KMS-11 (cell line): ENCODE data around the gene ALS2CL.

Source experiments
- H2AFZ ChIP-seq: fragments of 200-600 bp; sonication (generic); 2 replicates; pipeline ENCODE4 v1.6.1; 2016; ENCODE audit warnings: antibody characterized with exemption, mixed run types, low read depth
- H3K27ac ChIP-seq: fragments of 200-600 bp; sonication (generic); 2 replicates; pipeline ENCODE4 v1.6.1; 2016; ENCODE audit warnings: mild to moderate bottlenecking, mixed run types
- H3K27me3 ChIP-seq: fragments of 200-600 bp; sonication (generic); 2 replicates; pipeline ENCODE4 v1.6.1; 2017; ENCODE audit warnings: mild to moderate bottlenecking, low read depth, mixed run types, moderate library complexity; ENCODE audit not compliant: insufficient read depth
- H3K36me3 ChIP-seq: fragments of 200-600 bp; sonication (generic); 2 replicates; pipeline ENCODE4 v1.6.1; 2017; ENCODE audit warnings: mild to moderate bottlenecking, mixed run types; ENCODE audit not compliant: insufficient read depth
- H3K4me1 ChIP-seq: fragments of 200-600 bp; sonication (generic); 2 replicates; pipeline ENCODE4 v1.6.1; 2016; ENCODE audit warnings: mild to moderate bottlenecking, low read depth, mixed run types; ENCODE audit not compliant: poor library complexity, severe bottlenecking
- H3K4me2 ChIP-seq: fragments of 200-600 bp; sonication (generic); 2 replicates; pipeline ENCODE4 v1.7.0; 2016; ENCODE audit warnings: mild to moderate bottlenecking, mixed run types
- H3K4me3 ChIP-seq: fragments of 200-600 bp; sonication (generic); IDR thresholded peaks from 2 replicates; pipeline ENCODE4 v1.6.1; 2017; ENCODE audit warnings: low read depth, low read length, mixed read lengths; ENCODE audit not compliant: insufficient read depth
- H3K79me2 ChIP-seq: fragments of 200-600 bp; sonication (generic); 2 replicates; pipeline ENCODE4 v1.6.1; 2016; ENCODE audit warnings: low read depth, mixed run types; ENCODE audit not compliant: insufficient read depth
- H3K9ac ChIP-seq: fragments of 200-600 bp; sonication (generic); 2 replicates; pipeline ENCODE4 v1.6.1; 2016; ENCODE audit warnings: mild to moderate bottlenecking, mixed run types
- H4K20me1 ChIP-seq: fragments of 200-600 bp; sonication (generic); 2 replicates; pipeline ENCODE4 v1.6.1; 2016; ENCODE audit warnings: mild to moderate bottlenecking, mixed run types; ENCODE audit not compliant: insufficient read depth
- TF ChIP-seq, protein P1 (sequence below): fragments of 200-600 bp; sonication (generic); conservative IDR thresholded peaks from 2 replicates; pipeline ENCODE4 v1.6.1; 2017; ENCODE audit warnings: low read depth, mild to moderate bottlenecking, antibody characterized with exemption, low read length, moderate library complexity, mixed read lengths

Gene ALS2CL

GRCh38 chr3:46736006-46736872 lies 42.8 kb upstream of the ALS2CL start:
- H3K4me3 ChIP-seq, result no peak overlapping the region
- H3K27me3 ChIP-seq, result no peaks in the 10 kb centered on the region
- H2AFZ ChIP-seq, result no peak overlapping the region
- H3K4me2 ChIP-seq, result no peak overlapping the region
- H3K27ac ChIP-seq, result no peak overlapping the region
- no peak overlapping the region for H3K9ac ChIP-seq
- H3K36me3 ChIP-seq, result no peaks in the 10 kb centered on the region
- H3K79me2 ChIP-seq, result no peaks in the 10 kb centered on the region
- no peaks in the 10 kb centered on the region for H4K20me1 ChIP-seq
- TF ChIP-seq, protein P1, sequence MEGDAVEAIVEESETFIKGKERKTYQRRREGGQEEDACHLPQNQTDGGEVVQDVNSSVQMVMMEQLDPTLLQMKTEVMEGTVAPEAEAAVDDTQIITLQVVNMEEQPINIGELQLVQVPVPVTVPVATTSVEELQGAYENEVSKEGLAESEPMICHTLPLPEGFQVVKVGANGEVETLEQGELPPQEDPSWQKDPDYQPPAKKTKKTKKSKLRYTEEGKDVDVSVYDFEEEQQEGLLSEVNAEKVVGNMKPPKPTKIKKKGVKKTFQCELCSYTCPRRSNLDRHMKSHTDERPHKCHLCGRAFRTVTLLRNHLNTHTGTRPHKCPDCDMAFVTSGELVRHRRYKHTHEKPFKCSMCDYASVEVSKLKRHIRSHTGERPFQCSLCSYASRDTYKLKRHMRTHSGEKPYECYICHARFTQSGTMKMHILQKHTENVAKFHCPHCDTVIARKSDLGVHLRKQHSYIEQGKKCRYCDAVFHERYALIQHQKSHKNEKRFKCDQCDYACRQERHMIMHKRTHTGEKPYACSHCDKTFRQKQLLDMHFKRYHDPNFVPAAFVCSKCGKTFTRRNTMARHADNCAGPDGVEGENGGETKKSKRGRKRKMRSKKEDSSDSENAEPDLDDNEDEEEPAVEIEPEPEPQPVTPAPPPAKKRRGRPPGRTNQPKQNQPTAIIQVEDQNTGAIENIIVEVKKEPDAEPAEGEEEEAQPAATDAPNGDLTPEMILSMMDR, result no peak
- H3K4me1 ChIP-seq, result no peaks in the 10 kb centered on the region

DNA sequence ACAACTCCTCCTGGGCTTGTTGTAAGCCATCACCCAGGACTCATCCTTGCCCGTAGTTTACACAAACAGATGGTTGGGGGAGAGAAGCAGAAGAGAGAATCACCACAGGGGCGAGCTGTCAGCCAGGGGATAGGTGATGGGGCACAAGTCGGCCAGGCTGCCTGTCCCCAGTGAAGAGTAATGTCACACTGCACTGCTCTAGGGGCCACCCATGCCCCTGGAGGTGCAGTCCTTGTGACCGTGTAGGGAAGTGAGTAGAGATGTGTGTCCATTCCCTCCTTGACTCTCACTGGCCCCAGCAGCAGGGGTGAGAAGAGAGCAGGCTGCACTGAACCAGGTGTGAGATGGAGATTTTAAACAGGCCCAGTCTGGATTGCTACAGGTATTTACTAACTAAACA lies 41.3 kb upstream of the ALS2CL start:
- TF ChIP-seq, protein P1, result no peak
- Histone ChIP-seq H3K4me2 (no peak overlapping the region), H2AFZ (no peak overlapping the region), H3K27ac (no peak overlapping the region), H3K4me1 (no peaks in the 10 kb centered on the region), H3K27me3 (no peaks in the 10 kb centered on the region), H3K36me3 (no peaks in the 10 kb centered on the region), H3K79me2 (no peaks in the 10 kb centered on the region), H4K20me1 (no peaks in the 10 kb centered on the region), H3K9ac (no peak overlapping the region), H3K4me3 (no peak overlapping the region)

DNA sequence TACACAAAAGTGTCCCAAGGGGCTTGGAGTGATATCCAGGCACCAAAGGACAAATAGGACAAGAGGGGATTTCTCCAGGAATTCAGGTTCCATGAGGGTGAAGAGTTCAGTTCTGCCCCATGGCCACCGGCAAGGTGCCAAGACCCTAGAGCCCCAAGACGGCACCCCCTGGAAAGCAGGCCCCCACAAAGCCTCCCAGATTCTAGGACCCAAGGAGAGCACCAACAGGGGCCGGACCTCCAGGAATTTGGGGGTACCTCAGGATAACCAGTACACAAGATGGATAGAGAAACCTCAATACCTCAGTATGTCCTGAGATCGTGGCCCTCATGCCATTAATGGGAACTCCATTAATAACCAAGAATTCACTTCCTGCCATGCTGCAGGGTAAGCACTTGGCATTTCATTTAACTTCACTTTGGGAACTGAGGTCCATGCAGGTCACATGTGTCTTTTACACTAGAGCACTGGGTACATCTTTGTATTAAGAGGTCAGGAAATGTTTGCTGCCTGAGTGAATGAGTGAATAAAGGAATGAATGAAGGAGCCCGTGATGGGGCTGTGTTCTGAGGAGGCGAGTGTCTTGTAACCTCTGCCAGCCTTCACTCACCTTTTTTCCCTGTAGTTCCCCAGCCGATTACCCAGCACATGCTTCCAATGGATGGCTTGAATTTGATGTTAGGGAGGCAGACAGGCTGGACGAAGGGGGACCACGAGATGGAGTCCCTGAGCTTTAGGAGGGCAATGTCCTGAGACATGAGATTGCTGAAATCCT lies 39.7 kb upstream of the ALS2CL start:
- H3K9ac ChIP-seq, result no peak overlapping the region
- no peaks in the 10 kb centered on the region for H3K27me3 ChIP-seq
- H2AFZ ChIP-seq, result no peak overlapping the region
- H3K27ac ChIP-seq, result no peak overlapping the region
- TF ChIP-seq, protein P1, result no peak
- H3K4me2 ChIP-seq, result no peak overlapping the region
- no peaks in the 10 kb centered on the region for H3K79me2 ChIP-seq
- no peaks in the 10 kb centered on the region for H3K36me3 ChIP-seq
- no peaks in the 10 kb centered on the region for H3K4me1 ChIP-seq
- H3K4me3 ChIP-seq, result no peak overlapping the region
- no peaks in the 10 kb centered on the region for H4K20me1 ChIP-seq

DNA sequence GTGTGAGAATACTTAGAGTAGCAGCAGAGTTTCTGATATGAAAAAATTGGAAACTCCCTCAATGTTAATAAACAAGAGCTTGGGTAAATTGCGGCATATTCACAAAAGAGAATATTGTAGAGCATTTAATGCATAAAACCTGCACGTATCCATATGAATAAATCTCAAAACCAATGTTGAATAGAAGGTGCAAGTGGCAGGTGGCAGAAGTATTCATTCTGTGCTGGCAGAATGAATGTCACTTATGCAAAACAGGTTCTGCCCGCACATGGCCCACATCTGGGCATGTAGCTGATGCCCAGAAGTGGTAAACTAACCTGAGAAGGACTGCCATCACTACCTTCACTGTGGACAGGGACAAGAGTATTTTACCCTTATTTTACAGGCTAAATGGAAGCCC lies 38.3 kb upstream of the ALS2CL start:
- H3K27me3 ChIP-seq, result no peaks in the 10 kb centered on the region
- H3K4me1 ChIP-seq, result no peaks in the 10 kb centered on the region
- no peaks in the 10 kb centered on the region for H3K79me2 ChIP-seq
- H3K4me3 ChIP-seq, result no peak overlapping the region
- TF ChIP-seq, protein P1, result no peak
- H3K4me2 ChIP-seq, result no peak overlapping the region
- no peak overlapping the region for H3K9ac ChIP-seq
- no peak overlapping the region for H3K27ac ChIP-seq
- no peaks in the 10 kb centered on the region for H4K20me1 ChIP-seq
- H2AFZ ChIP-seq, result no peak overlapping the region
- no peaks in the 10 kb centered on the region for H3K36me3 ChIP-seq
